GM12872 (cell line): ENCODE data around the gene HIPK2.

Experiments
- CTCF ChIP-seq: IDR thresholded peaks from 3 replicates; pipeline ENCODE4 v1.5.1; 2011; ENCODE audit warnings: low read depth, mild to moderate bottlenecking, low read length, moderate library complexity; ENCODE audit not compliant: insufficient read depth

Gene HIPK2

GRCh38 chr7:139817249-139817648 lies 39.5 kb upstream of the HIPK2 start:
- TF ChIP-seq CTCF = no peak

- no peak for TF ChIP-seq CTCF
These were observed 35.9 kb upstream of the HIPK2 start for GRCh38 chr7:139813689-139814088.

GRCh38 chr7:139813151-139813550 lies 35.4 kb upstream of the HIPK2 start:
- TF ChIP-seq CTCF = no peak

GRCh38 chr7:139811066-139811465 lies 33.3 kb upstream of the HIPK2 start:
- no peak for TF ChIP-seq CTCF

GRCh38 chr7:139808846-139809442 lies 31.1 kb upstream of the HIPK2 start:
- TF ChIP-seq CTCF = no peak

GRCh38 chr7:139808427-139808826 lies 30.6 kb upstream of the HIPK2 start:
- TF ChIP-seq CTCF = no peak

- TF ChIP-seq CTCF = no peak
These were observed 29.2 kb upstream of the HIPK2 start for GRCh38 chr7:139807009-139807408.
